DND-41 (cell line): ENCODE results near the gene RPP25.

Experiments used
- ATAC-seq: fragments of 200-7000 bp; cut with Tn5 transposase; 3 replicates; pipeline ENCODE4 v1.9.1; 2021; ENCODE audit warnings: low read depth; ENCODE audit not compliant: insufficient read depth
- DNase-seq: peaks from one replicate; pipeline ENCODE4 v3.0.0-alpha.2; 2020
- H2AFZ ChIP-seq: 2 replicates; pipeline ENCODE4 v1.6.0; 2012; ENCODE audit warnings: low read depth, low read length
- H3K27ac ChIP-seq: 2 replicates; pipeline ENCODE4 v1.5.1; 2012; ENCODE audit warnings: low read length, inconsistent platforms
- H3K27me3 ChIP-seq: fragments of 200-600 bp; sonication (generic); 2 replicates; pipeline ENCODE4 v1.6.0; 2012; ENCODE audit warnings: low read length, mild to moderate bottlenecking, inconsistent platforms; ENCODE audit not compliant: insufficient read depth, poor library complexity
- H3K36me3 ChIP-seq: 2 replicates; pipeline ENCODE4 v1.5.1; 2012; ENCODE audit warnings: low read length, inconsistent platforms; ENCODE audit not compliant: insufficient read depth
- H3K4me1 ChIP-seq: 2 replicates; pipeline ENCODE4 v1.5.1; 2012; ENCODE audit warnings: mild to moderate bottlenecking, low read length; ENCODE audit not compliant: insufficient read depth
- H3K4me2 ChIP-seq: 2 replicates; pipeline ENCODE4 v1.6.0; 2012; ENCODE audit warnings: mild to moderate bottlenecking, moderate library complexity, low read length, inconsistent platforms; ENCODE audit not compliant: insufficient read depth
- H3K4me3 ChIP-seq, 2 experiments: fragments of 200-600 bp in 1 of 2; shearing (Covaris generic) in 1 of 2; 2 replicates each; pipeline ENCODE4 v1.5.1; 2012 to 2016; ENCODE audit warnings: inconsistent platforms in 2 of 2, low read length in 2 of 2, mild to moderate bottlenecking in 2 of 2, low read depth in 1 of 2, moderate library complexity in 1 of 2
- H3K79me2 ChIP-seq: 2 replicates; pipeline ENCODE4 v1.6.0; 2012; ENCODE audit warnings: low read length, inconsistent platforms; ENCODE audit not compliant: insufficient read depth
- H3K9ac ChIP-seq: 2 replicates; pipeline ENCODE4 v1.6.0; 2012; ENCODE audit warnings: low read depth, mild to moderate bottlenecking, inconsistent platforms, low read length, moderate library complexity
- H3K9me3 ChIP-seq: 2 replicates; pipeline ENCODE4 v1.5.1; 2012; ENCODE audit warnings: low read length, moderate library complexity, mild to moderate bottlenecking, inconsistent platforms; ENCODE audit not compliant: insufficient read depth, severe bottlenecking
- H4K20me1 ChIP-seq: 2 replicates; pipeline ENCODE4 v1.6.0; 2012; ENCODE audit warnings: low read length; ENCODE audit not compliant: insufficient read depth
- CTCF ChIP-seq: IDR thresholded peaks from 2 replicates; pipeline ENCODE4 v1.5.1; 2012; ENCODE audit warnings: borderline replicate concordance, low read length, moderate library complexity, mild to moderate bottlenecking; ENCODE audit not compliant: poor library complexity, severe bottlenecking; ENCODE audit errors: extremely low read depth
- EZH2 ChIP-seq: IDR thresholded peaks from 3 replicates; pipeline ENCODE4 v1.6.1; 2012; ENCODE audit warnings: borderline replicate concordance, low read depth, mild to moderate bottlenecking, moderate library complexity, low read length, inconsistent platforms; ENCODE audit not compliant: severe bottlenecking

The RPP25 gene

GRCh38 chr15:74960995-74961588 is 4.5 kb upstream of the RPP25 start:
- Histone ChIP-seq H3K4me3 (no peak overlapping the region), H4K20me1 (no peaks in the 10 kb centered on the region), H3K4me2 (no peak overlapping the region), H3K4me1 (no peaks in the 10 kb centered on the region), H3K27me3 (no peaks in the 10 kb centered on the region), H3K9me3 (no peaks in the 10 kb centered on the region), H3K36me3 (no peaks in the 10 kb centered on the region), H3K79me2 (no peaks in the 10 kb centered on the region), H2AFZ (no peak overlapping the region), H3K9ac (no peak overlapping the region), H3K27ac (no peak overlapping the region)
- ATAC-seq (no peak), DNase-seq (no peak)
- TF ChIP-seq CTCF (no peak), EZH2 (no peak)

GRCh38 chr15:74960286-74960685 is 3.7 kb upstream of the RPP25 start:
- Histone ChIP-seq H3K4me1 (no peaks in the 10 kb centered on the region), H3K27me3 (no peaks in the 10 kb centered on the region), H3K9ac (no peak overlapping the region), H3K4me2 (no peak overlapping the region), H4K20me1 (no peaks in the 10 kb centered on the region), H3K9me3 (no peaks in the 10 kb centered on the region), H3K4me3 (no peak overlapping the region), H2AFZ (no peak overlapping the region), H3K36me3 (no peaks in the 10 kb centered on the region), H3K27ac (no peak overlapping the region), H3K79me2 (no peaks in the 10 kb centered on the region)
- ATAC-seq, result no peak
- TF ChIP-seq EZH2, result no peak
- TF ChIP-seq CTCF, result no peak
- no peak for DNase-seq

- H3K27me3 ChIP-seq, result no peaks in the 10 kb centered on the region
- no peaks in the 10 kb centered on the region for H3K9me3 ChIP-seq
- no peak overlapping the region for H2AFZ ChIP-seq
- no peaks in the 10 kb centered on the region for H3K4me1 ChIP-seq
- no peak overlapping the region for H3K27ac ChIP-seq
- H3K36me3 ChIP-seq, result no peaks in the 10 kb centered on the region
- H3K4me3 ChIP-seq, result no peak overlapping the region
- H3K4me2 ChIP-seq, result no peak overlapping the region
- no peak for DNase-seq
- H3K79me2 ChIP-seq, result no peaks in the 10 kb centered on the region
- H3K9ac ChIP-seq, result no peak overlapping the region
- no peak for ATAC-seq
- H4K20me1 ChIP-seq, result no peaks in the 10 kb centered on the region
- no peak for TF ChIP-seq EZH2
- TF ChIP-seq CTCF, result no peak
These were observed 3.0 kb upstream of the RPP25 start for GRCh38 chr15:74959586-74959939.
